22Rv1 (cell line): ENCODE results near the gene KPNA2.

Experiments used
- H3K27ac ChIP-seq: fragments of 450-650 bp; 2 replicates; pipeline ENCODE4 v1.5.1; 2017
- CTCF ChIP-seq: fragments of 450-650 bp; IDR thresholded peaks from 2 replicates; pipeline ENCODE4 v1.5.1; 2017; ENCODE audit warnings: mild to moderate bottlenecking
- ZFX ChIP-seq: fragments of 450-650 bp; IDR thresholded peaks from 2 replicates; pipeline ENCODE4 v1.6.1; 2017; ENCODE audit warnings: antibody characterized with exemption, borderline replicate concordance

Gene KPNA2

GRCh38 chr17:68089881-68090280 lies 54.3 kb downstream of the KPNA2 start:
- no peak overlapping the region for H3K27ac ChIP-seq
- TF ChIP-seq CTCF: no peak
- TF ChIP-seq ZFX: no peak

- TF ChIP-seq CTCF (no peak), ZFX (no peak)
These were observed 59.0 kb downstream of the KPNA2 start for GRCh38 chr17:68094481-68095078.

GRCh38 chr17:68095205-68095811 lies 59.8 kb downstream of the KPNA2 start:
- TF ChIP-seq CTCF (no peak), ZFX (no peak)
- H3K27ac ChIP-seq: no peak overlapping the region

More at GRCh38 chr17:68094481-68095078, 59.0 kb downstream of the KPNA2 start:
- no peak overlapping the region for H3K27ac ChIP-seq

GRCh38 chr17:68096111-68096510 lies 60.6 kb downstream of the KPNA2 start:
- no peak for TF ChIP-seq CTCF
- no peak for TF ChIP-seq ZFX
- no peak overlapping the region for H3K27ac ChIP-seq
